Uterus (tissue), 4 donors: ENCODE measurements around the gene CRHR2. TPM values are rescaled to one million over a fixed set of nuclear protein-coding genes. Genes with fewer than 3 reads are reported as not detected.

Experiments
- DNase-seq, 2 donors: peaks; one replicate each; pipeline ENCODE4 v3.0.0-alpha.2; 2019 to 2020
- H3K27ac ChIP-seq, 2 donors: fragments of 200-600 bp; sonication (generic); 1 replicate in 1 of 2; 2 replicates in 1 of 2; pipeline ENCODE4 v1.5.1; 2016 to 2018
- H3K27me3 ChIP-seq, 2 donors: fragments of 200-600 bp; sonication (generic); one replicate each; pipeline ENCODE4 v1.5.1; 2018 to 2019; ENCODE audit warnings: control low read depth in 1 of 2
- H3K36me3 ChIP-seq, 2 donors: fragments of 200-600 bp; sonication (generic); one replicate each; pipeline ENCODE4 v1.5.1; 2019; ENCODE audit warnings: control low read depth in 1 of 2
- H3K4me1 ChIP-seq, 2 donors: fragments of 200-600 bp; sonication (generic); one replicate each; pipeline ENCODE4 v1.5.1; 2018 to 2019; ENCODE audit warnings: control low read depth in 1 of 2
- H3K4me3 ChIP-seq, 2 donors: fragments of 200-600 bp; sonication (generic); 1 replicate in 1 of 2; 2 replicates in 1 of 2; pipeline ENCODE4 v1.5.1; 2018 to 2019; ENCODE audit warnings: mild to moderate bottlenecking in 1 of 2
- H3K9me3 ChIP-seq, 2 donors: fragments of 200-600 bp; sonication (generic); one replicate each; pipeline ENCODE4 v1.5.1; 2019; ENCODE audit warnings: control low read depth in 1 of 2
- POLR2A ChIP-seq, 2 donors: fragments of 450-650 bp; IDR thresholded peaks; one replicate each; pipeline ENCODE4 v1.6.1; 2016; ENCODE audit warnings: antibody characterized with exemption in 2 of 2, mild to moderate bottlenecking in 1 of 2, moderate library complexity in 1 of 2
- intact Hi-C: fragments of 100-400 bp; cut with DNase I; formaldehyde crosslinking; loops from one replicate; pipeline ENCODE4 v1.15.1; 2023; ENCODE audit warnings: low total_unique reads
- total RNA-seq, 4 donors: library from RNA; depleted of rRNA in 3 of 4; stranded (reverse); fragments of >200 nt in 3 of 4; gene quantifications; one replicate each; pipeline versions ENCODE4 v1.1.0 to v1.2.4, GENCODE V29; 2014 to 2023
- TF ChIP-seq, protein P1 (sequence below), 4 experiments: fragments of 200-600 bp in 2 of 4; fragments of 450-650 bp in 2 of 4; sonication (generic) in 2 of 4; IDR thresholded peaks; one replicate each; pipeline ENCODE4 v1.5.1; 2016 to 2019; ENCODE audit warnings: antibody characterized with exemption in 4 of 4, mild to moderate bottlenecking in 2 of 4, moderate library complexity in 1 of 4
- donor health status: DM: yes; HTN: yes; CAD: no.

CRHR2 gene
- total RNA-seq, 4 donors from 2014 or later = 0.27 TPM; not detected in 3

DNA sequence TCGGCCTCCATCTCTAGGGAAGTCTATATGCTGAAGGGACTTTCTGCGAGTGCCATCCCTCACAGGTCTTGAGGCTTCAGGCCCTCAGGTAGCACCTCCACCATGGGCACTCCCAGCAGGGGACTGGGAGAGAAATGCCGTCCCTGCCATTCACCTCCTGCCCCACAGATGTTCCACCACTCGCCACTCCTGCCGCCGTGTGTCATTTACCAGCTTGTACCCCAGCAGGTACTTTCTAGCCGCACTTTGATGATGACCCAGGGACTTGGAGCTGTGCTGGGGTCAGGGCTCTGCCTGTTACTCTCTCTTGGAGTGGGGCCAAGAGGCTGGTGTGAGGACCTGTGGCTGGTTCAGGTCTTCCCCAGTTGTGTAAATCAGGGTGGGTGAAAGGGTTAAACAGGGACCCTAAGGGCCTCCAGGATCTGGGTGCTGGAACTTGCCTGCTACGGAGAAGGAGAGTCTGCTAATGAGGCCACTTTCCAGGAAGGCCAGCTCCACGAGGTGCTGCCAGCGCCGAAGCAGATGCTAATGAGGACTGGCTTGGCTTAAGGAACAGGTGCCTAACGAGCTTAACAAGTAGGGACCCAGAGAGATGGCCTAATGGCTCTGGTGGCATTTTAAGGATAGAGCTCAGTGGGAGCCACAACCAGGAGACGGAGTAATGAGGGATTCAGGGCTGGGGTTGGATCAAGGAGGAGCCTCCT lies 32.4 kb downstream of the CRHR2 start:
- H3K4me1 ChIP-seq = no peaks in the 10 kb centered on the region
- no peak for TF ChIP-seq POLR2A (IDR thresholded peaks at IDR 0.05)
- TF ChIP-seq, protein P1, sequence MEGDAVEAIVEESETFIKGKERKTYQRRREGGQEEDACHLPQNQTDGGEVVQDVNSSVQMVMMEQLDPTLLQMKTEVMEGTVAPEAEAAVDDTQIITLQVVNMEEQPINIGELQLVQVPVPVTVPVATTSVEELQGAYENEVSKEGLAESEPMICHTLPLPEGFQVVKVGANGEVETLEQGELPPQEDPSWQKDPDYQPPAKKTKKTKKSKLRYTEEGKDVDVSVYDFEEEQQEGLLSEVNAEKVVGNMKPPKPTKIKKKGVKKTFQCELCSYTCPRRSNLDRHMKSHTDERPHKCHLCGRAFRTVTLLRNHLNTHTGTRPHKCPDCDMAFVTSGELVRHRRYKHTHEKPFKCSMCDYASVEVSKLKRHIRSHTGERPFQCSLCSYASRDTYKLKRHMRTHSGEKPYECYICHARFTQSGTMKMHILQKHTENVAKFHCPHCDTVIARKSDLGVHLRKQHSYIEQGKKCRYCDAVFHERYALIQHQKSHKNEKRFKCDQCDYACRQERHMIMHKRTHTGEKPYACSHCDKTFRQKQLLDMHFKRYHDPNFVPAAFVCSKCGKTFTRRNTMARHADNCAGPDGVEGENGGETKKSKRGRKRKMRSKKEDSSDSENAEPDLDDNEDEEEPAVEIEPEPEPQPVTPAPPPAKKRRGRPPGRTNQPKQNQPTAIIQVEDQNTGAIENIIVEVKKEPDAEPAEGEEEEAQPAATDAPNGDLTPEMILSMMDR (IDR thresholded peaks at IDR 0.05) = no peak
- H3K36me3 ChIP-seq = no peaks in the 10 kb centered on the region
- H3K27ac ChIP-seq = no peak overlapping the region
- H3K4me3 ChIP-seq = no peak overlapping the region
- no peaks in the 10 kb centered on the region for H3K27me3 ChIP-seq
- no peaks in the 10 kb centered on the region for H3K9me3 ChIP-seq
- no peak for DNase-seq
- intact Hi-C loops = no loop called here

DNA sequence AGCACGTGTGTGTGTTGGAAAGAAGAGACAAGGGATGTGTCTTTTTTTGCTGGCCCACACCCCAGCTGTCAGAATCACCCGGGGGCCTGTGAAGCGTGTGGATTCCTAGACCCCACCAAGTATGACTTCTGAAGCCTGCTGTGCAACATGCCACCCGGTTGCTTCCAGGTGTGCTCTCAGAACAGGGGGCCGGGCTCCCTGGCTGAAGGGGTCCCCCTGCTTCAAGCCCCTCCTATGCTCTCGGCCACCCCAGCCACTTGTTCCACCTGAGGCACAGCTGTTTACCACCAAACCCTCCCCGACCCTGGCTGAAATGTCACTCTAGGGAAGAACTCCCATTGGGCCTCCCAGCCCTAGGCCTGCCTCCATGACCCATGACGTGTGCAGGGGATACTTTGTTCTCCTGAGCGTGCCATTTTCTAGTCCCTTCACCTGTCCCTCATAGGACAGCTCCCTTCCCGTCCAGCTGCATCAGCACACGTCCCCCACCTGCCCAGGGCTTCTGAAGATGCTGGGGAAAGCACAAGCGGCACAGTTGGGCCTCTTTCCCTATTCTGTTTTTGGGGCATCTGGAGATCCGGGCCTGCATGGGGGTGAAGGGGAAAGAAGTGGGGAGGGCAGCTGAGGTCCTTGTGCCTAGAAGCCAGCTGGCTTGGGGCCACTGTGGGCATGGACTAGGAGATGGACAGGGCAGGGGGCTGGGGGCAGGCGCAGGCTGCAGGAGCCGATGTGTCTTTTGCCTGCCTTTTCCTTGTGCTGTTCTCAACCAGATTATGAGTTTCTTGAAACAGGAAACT lies 33.3 kb downstream of the CRHR2 start:
- intact Hi-C loops = no loop called here
- no peak for DNase-seq
- H3K27ac ChIP-seq = no peak overlapping the region

DNA sequence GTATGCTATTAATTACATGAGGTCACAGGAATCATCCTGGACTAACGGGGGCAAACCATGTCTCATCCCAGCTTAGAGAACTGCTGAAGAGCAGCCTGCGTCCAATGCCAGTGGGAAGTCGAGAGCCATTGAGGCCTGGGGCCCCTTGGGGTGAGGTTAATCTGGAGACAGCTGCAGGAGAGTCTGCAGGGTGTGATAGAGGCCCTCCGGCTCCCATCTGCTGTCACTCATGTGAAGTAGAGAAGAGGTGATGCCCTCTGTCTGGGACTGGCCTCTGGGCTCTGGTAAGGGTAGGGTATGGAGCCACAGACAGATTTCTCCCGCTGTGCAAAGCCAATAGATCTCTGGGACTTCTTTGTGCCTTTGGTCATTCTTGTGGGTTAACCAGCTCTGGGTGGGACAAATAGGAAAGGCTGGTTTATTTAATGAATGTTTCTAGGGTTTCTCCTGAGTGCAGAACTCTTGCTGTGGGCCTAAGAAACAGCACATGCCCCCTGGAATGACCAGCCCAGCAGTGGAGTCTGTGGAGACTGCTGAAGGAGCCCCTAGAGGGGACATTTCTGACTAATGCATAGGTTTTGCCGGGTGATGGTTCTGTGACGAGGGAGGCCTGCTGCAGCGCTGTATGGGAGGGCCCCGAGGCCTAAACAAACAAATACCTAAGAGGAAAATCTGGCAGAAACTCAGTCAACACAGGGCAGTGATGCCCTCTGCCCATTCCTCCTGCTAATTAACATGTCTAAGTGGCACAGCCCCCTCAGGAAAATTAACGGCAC lies 34.5 kb downstream of the CRHR2 start:
- no peak overlapping the region for H3K27ac ChIP-seq
- no peak overlapping the region for H3K4me3 ChIP-seq
- no peaks in the 10 kb centered on the region for H3K9me3 ChIP-seq
- no peaks in the 10 kb centered on the region for H3K27me3 ChIP-seq
- H3K4me1 ChIP-seq = no peaks in the 10 kb centered on the region
- no peak for DNase-seq
- intact Hi-C loops = no loop called here
- no peaks in the 10 kb centered on the region for H3K36me3 ChIP-seq
- TF ChIP-seq POLR2A (IDR thresholded peaks at IDR 0.05) = no peak
- TF ChIP-seq, protein P1 (IDR thresholded peaks at IDR 0.05) = no peak

More for the DNA sequence above, 33.3 kb downstream of the CRHR2 start:
- no peaks in the 10 kb centered on the region for H3K9me3 ChIP-seq
- no peaks in the 10 kb centered on the region for H3K4me1 ChIP-seq
- no peak for TF ChIP-seq POLR2A (IDR thresholded peaks at IDR 0.05)
- TF ChIP-seq, protein P1 (IDR thresholded peaks at IDR 0.05) = no peak
- H3K36me3 ChIP-seq = no peaks in the 10 kb centered on the region
- H3K4me3 ChIP-seq = no peak overlapping the region
- no peaks in the 10 kb centered on the region for H3K27me3 ChIP-seq

DNA sequence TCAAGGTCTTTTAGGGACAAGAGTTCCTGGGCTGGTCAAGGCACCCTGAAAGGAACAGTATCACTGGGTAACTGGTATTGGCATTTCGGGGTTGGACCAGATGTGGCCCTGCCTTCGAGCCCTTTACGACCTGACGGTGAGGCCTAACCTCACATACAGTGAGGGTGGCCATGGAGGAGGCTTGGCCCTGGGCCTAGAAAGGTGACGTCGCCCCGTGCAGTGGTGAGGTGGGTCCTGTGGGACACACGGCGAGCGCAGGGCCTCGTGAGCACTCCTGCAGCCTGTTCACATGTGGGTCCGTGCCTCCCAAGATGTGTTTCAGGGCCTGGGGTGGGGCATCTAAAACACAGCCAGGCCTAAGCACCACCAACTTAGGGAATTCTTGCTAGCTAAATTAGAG lies 36.1 kb downstream of the CRHR2 start:
- no peaks in the 10 kb centered on the region for H3K36me3 ChIP-seq
- TF ChIP-seq POLR2A (IDR thresholded peaks at IDR 0.05) = no peak
- TF ChIP-seq, protein P1 (IDR thresholded peaks at IDR 0.05) = no peak
- DNase-seq = no peak
- H3K4me3 ChIP-seq = no peak overlapping the region
- no peaks in the 10 kb centered on the region for H3K9me3 ChIP-seq
- H3K4me1 ChIP-seq = no peaks in the 10 kb centered on the region
- no peak overlapping the region for H3K27ac ChIP-seq
- no peaks in the 10 kb centered on the region for H3K27me3 ChIP-seq
- intact Hi-C loops = no loop called here
